GM12873 (cell line): ENCODE results near the gene RBM20.

Source experiments
- CTCF ChIP-seq: IDR thresholded peaks from 2 replicates; pipeline ENCODE4 v1.5.1; 2012; ENCODE audit warnings: low read depth, mild to moderate bottlenecking, moderate library complexity, low read length, control low read depth; ENCODE audit not compliant: insufficient read depth; ENCODE audit errors: missing control alignments

Gene RBM20

DNA sequence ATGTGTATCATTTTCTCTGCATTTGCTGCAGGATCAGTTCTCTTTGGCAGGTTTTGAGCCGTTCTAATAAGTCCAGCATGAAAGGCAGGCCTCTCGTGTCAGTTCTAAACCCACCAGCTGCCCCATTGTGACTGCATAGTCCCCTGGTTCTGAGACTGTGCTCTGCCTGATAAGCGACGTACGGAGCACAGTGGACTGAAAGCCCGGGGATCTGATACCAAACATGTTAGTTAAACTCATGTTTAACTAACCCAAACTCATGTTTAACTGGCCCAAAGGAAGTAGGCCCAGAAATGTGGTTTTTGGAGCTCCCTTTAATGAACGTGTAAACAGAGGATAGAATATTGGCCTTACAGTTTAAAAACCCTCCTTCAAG is 129.5 kb downstream of the RBM20 start:
- TF ChIP-seq CTCF, result no peak

- no peak for TF ChIP-seq CTCF
Observed at GRCh38 chr10:110774069-110775019, 130.2 kb downstream of the RBM20 start.

DNA sequence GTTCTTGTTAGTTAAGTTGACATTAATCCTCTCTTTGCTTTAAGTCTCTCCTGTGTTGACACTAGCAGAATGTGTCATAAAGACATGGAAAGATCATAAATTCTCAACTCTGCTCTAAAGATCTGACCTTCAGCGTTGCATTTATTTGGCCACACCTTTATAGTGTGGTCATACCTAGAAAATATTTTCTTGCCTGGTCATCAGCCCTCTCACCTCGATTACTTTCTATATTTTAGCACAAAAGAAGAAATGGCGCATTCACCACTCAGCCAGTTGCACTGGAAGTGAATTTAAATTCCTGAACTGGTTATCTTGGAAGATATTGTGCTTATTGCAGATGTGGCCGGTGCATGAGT is 130.9 kb downstream of the RBM20 start:
- no peak for TF ChIP-seq CTCF

GRCh38 chr10:110775406-110775805 is 131.3 kb downstream of the RBM20 start:
- no peak for TF ChIP-seq CTCF

DNA sequence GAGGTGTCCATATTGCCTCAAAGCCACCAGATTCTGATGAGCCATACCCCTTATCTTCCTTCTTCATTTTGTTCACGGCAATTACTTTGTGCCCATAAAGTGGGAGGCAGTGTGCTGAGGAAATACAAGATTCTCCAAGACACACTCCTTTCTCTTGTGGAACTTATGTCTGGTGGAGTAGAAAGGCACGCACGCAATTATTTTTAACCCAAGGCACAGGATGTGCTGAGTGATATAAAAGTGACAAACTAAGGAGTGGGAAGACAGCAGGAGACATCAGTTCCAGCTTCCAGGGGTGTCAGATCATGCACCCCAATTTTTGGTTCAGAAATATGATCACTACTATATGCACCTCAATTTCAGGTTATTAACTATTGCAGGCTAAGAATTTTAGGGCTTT is 132.9 kb downstream of the RBM20 start:
- no peak for TF ChIP-seq CTCF

DNA sequence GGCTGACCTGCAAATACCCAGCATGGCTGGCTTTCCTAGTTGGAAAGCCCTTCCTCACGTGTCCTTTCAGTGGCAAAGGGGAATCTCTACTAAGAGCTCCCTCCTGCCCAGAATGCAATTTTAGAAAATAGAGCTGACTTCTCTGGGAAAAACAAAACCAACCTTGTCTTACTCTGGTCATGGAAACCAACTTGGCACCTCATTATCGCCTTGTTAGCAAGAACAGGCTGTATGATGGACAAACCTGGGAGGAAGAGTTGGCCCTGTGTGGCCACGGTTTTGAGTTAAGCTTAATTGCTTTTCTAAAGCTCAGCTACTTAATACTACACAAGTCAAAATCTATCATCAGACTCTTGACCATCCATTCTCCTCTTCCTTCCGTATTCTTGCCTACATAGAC is 133.5 kb downstream of the RBM20 start:
- no peak for TF ChIP-seq CTCF

GRCh38 chr10:110778211-110778610 is 134.1 kb downstream of the RBM20 start:
- TF ChIP-seq CTCF, result no peak

- TF ChIP-seq CTCF, result no peak
Observed at GRCh38 chr10:110779489-110779888, 135.4 kb downstream of the RBM20 start.
